Dendritic cell treated with granulocyte-macrophage colony-stimulating factor and Interleukin-4, amounts not matched to agents 40 ng/mL and 50 ng/mL, for 4 days (primary cell): ENCODE measurements around the gene NEU1.

ENCODE experiments used
- H3K27ac Mint-ChIP-seq: one replicate; pipeline ENCODE4 v1.8.0; 2022; ENCODE audit warnings: mild to moderate bottlenecking, mixed read lengths
- H3K27me3 Mint-ChIP-seq: one replicate; pipeline ENCODE4 v1.8.0; 2022; ENCODE audit warnings: mild to moderate bottlenecking, mixed read lengths
- H3K36me3 Mint-ChIP-seq: one replicate; pipeline ENCODE4 v1.8.0; 2022; ENCODE audit warnings: low read depth, mixed read lengths
- H3K4me1 Mint-ChIP-seq: one replicate; pipeline ENCODE4 v1.8.0; 2022; ENCODE audit warnings: low read depth, mixed read lengths
- H3K4me3 Mint-ChIP-seq: one replicate; pipeline ENCODE4 v1.8.0; 2022; ENCODE audit warnings: mild to moderate bottlenecking, moderate library complexity, mixed read lengths
- H3K9me3 Mint-ChIP-seq: one replicate; pipeline ENCODE4 v1.8.0; 2022; ENCODE audit warnings: mixed read lengths
- intact Hi-C: fragments of 100-400 bp; cut with micrococcal nuclease; formaldehyde crosslinking; loops from one replicate; pipeline ENCODE4 v1.15.0; 2022

The NEU1 gene

GRCh38 chr6:31884528-31885035 is 22.0 kb upstream of the NEU1 start:
- H3K4me1 Mint-ChIP-seq: peaks cover 5% of the 10 kb centered on the region

GRCh38 chr6:31883676-31884075 is 21.1 kb upstream of the NEU1 start:
- Mint-ChIP-seq H3K9me3 (no peaks in the 10 kb centered on the region), H3K4me1 (no peaks in the 10 kb centered on the region), H3K27ac (no peak overlapping the region), H3K36me3 (peaks cover 96% of the 10 kb centered on the region), H3K27me3 (no peaks in the 10 kb centered on the region), H3K4me3 (no peak overlapping the region)
- intact Hi-C loops: no loop called here

More at GRCh38 chr6:31884528-31885035, 22.0 kb upstream of the NEU1 start:
- H3K4me3 Mint-ChIP-seq: no peak overlapping the region
- no peaks in the 10 kb centered on the region for H3K9me3 Mint-ChIP-seq
- H3K27ac Mint-ChIP-seq: no peak overlapping the region
- peaks cover 100% of the 10 kb centered on the region for H3K36me3 Mint-ChIP-seq
- intact Hi-C loops: no loop called here
- H3K27me3 Mint-ChIP-seq: no peaks in the 10 kb centered on the region

- Mint-ChIP-seq H3K4me3 (no peak overlapping the region), H3K4me1 (no peaks in the 10 kb centered on the region), H3K9me3 (no peaks in the 10 kb centered on the region), H3K27me3 (no peaks in the 10 kb centered on the region), H3K27ac (no peak overlapping the region), H3K36me3 (peaks cover 82% of the 10 kb centered on the region)
- intact Hi-C loops: no loop called here
These were observed 19.7 kb upstream of the NEU1 start for GRCh38 chr6:31882344-31882743.

- H3K27me3 Mint-ChIP-seq: no peaks in the 10 kb centered on the region
- intact Hi-C loops: no loop called here
- H3K27ac Mint-ChIP-seq: no peak overlapping the region
- no peak overlapping the region for H3K4me3 Mint-ChIP-seq
- no peaks in the 10 kb centered on the region for H3K4me1 Mint-ChIP-seq
- peaks cover 72% of the 10 kb centered on the region for H3K36me3 Mint-ChIP-seq
- H3K9me3 Mint-ChIP-seq: no peaks in the 10 kb centered on the region
These were observed 18.7 kb upstream of the NEU1 start for GRCh38 chr6:31881136-31881859.

GRCh38 chr6:31880616-31881015 is 18.0 kb upstream of the NEU1 start:
- Mint-ChIP-seq H3K36me3 (peaks cover 65% of the 10 kb centered on the region), H3K27ac (no peak overlapping the region), H3K27me3 (no peaks in the 10 kb centered on the region), H3K9me3 (no peaks in the 10 kb centered on the region), H3K4me1 (no peaks in the 10 kb centered on the region), H3K4me3 (no peak overlapping the region)
- intact Hi-C loops: no loop called here

DNA sequence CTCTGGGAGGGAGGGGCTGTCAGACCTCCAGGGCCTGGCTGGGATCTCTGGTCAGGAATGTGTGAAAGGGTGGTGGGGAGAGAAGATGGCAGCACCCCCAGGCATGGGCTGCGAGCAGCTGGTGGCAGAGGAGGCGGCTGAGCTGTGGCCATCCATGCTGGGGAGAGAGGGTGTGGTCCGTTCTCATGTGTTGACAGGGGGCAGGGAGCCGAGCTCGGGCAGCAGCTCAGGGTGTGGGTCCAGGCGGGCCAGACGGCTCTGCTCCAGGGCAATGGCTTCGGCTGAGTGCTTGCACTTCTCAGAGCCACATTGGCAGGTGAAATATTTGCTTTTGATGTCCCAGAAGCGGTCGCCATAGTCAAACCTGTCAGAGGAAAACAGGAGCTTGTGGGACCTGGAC is 17.3 kb upstream of the NEU1 start:
- H3K4me1 Mint-ChIP-seq: peaks cover under 1% of the 10 kb centered on the region
- no peaks in the 10 kb centered on the region for H3K9me3 Mint-ChIP-seq
- H3K27ac Mint-ChIP-seq: peak overlapping the region; percentile 43

GRCh38 chr6:31879143-31879542 is 16.5 kb upstream of the NEU1 start:
- Mint-ChIP-seq H3K4me1 (peaks cover 8% of the 10 kb centered on the region), H3K27ac (peak overlapping the region; percentile 43), H3K9me3 (no peaks in the 10 kb centered on the region), H3K4me3 (no peak overlapping the region), H3K27me3 (peaks cover 5% of the 10 kb centered on the region), H3K36me3 (peaks cover 50% of the 10 kb centered on the region)
- intact Hi-C loops: no loop called here

More for the DNA sequence above, 17.3 kb upstream of the NEU1 start:
- Mint-ChIP-seq H3K27me3 (peaks cover under 1% of the 10 kb centered on the region), H3K36me3 (peaks cover 58% of the 10 kb centered on the region), H3K4me3 (no peak overlapping the region)
- intact Hi-C loops: no loop called here

DNA sequence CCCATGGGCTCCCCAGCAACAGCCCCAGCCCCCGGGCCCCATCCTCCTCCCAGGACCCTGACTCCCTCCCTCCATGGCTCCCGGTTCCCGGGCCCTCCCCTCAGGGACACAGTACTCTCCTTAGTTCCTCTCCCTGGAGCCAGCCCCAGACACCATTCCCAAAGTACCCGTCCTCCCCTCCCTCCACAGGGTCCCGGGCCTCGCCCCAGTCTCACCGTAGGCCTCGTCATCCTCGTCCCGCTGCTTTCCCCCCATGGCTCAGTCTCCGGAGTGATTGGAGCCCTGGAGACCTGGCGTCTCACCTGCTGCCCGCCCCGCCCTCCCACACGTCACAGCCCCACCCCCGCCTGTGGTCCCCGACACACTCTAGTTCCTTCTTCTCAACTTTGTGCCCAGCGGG is 16.1 kb upstream of the NEU1 start, which contains the start of gene SLC44A4:
Gene SLC44A4, minus strand, starts transcription at position 272 of the 400 bp plus-strand sequence. Its CDS starts 17 bp downstream, at position 255.
- Mint-ChIP-seq H3K9me3 (no peaks in the 10 kb centered on the region), H3K27ac (peak within 1 kb of the TSS; percentile 43), H3K27me3 (peaks cover 5% of the 10 kb centered on the region)

DNA sequence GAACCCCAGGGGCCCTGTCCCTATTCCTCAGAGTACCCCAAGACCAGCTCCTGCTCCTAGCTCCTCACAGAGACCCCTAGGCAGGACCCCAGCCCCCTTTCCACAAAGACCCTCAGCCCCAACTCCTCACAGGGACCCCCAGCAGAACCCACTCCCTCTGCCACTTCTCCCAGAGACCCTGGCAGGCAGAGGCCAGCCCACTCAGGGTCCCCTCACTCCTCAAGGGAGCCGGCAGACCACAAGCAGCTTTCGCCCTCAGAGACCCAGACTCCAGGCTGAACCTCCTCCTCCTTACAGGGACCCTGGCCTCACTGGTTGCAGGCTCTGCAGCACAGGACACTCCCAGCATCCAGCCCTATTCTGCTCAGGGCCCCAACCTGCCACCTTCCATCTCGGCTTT is 15.6 kb upstream of the NEU1 start:
- Mint-ChIP-seq H3K27me3 (peaks cover 5% of the 10 kb centered on the region), H3K4me1 (peaks cover 9% of the 10 kb centered on the region), H3K36me3 (peaks cover 41% of the 10 kb centered on the region), H3K27ac (peak overlapping the region; percentile 40), H3K9me3 (no peaks in the 10 kb centered on the region), H3K4me3 (no peak overlapping the region)
- intact Hi-C loops: no loop called here

More for the DNA sequence above, 16.1 kb upstream of the NEU1 start, which contains the start of gene SLC44A4:
- intact Hi-C loops: no loop called here
- peaks cover 46% of the 10 kb centered on the region for H3K36me3 Mint-ChIP-seq
- peaks cover 9% of the 10 kb centered on the region for H3K4me1 Mint-ChIP-seq
- no peak within 1 kb of the TSS for H3K4me3 Mint-ChIP-seq

GRCh38 chr6:31877651-31878161 is 15.1 kb upstream of the NEU1 start:
- H3K36me3 Mint-ChIP-seq: peaks cover 36% of the 10 kb centered on the region
- peaks cover 5% of the 10 kb centered on the region for H3K27me3 Mint-ChIP-seq
- H3K4me1 Mint-ChIP-seq: peaks cover 9% of the 10 kb centered on the region
- no peak overlapping the region for H3K4me3 Mint-ChIP-seq
- intact Hi-C loops: no loop called here
- peak overlapping the region; percentile 40 for H3K27ac Mint-ChIP-seq
- H3K9me3 Mint-ChIP-seq: no peaks in the 10 kb centered on the region

DNA sequence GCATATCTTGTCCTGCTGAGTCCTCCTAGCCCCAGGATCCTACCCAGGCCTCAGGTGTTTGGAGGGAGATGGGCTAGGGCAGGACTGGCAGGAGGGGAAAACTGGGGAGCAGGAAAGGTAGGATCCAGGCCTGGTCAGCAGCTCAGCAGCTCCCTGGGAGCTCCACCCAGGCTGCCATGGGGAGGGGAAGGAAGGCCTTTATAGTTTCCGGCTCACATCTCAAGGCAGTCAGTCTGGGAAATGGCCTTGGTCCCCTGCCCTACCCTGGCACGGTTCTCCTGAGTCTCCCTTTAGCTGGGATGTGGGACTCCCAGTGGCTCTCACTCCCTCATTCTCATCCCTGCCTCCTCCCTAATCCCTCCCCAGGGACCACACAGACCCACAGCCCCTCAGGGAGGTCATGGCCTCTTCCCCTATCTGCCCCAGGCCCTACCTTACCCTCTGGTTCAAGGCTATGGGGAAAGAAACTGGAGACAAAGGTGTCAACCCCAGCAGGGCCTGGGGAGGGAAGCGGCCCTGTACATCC is 14.6 kb upstream of the NEU1 start:
- Mint-ChIP-seq H3K36me3 (peaks cover 31% of the 10 kb centered on the region), H3K4me3 (no peak overlapping the region), H3K27me3 (peaks cover 5% of the 10 kb centered on the region), H3K9me3 (no peaks in the 10 kb centered on the region), H3K4me1 (peaks cover 9% of the 10 kb centered on the region), H3K27ac (no peak overlapping the region)
- intact Hi-C loops: no loop called here

- H3K27me3 Mint-ChIP-seq: peaks cover 9% of the 10 kb centered on the region
- H3K9me3 Mint-ChIP-seq: no peaks in the 10 kb centered on the region
- peaks cover 22% of the 10 kb centered on the region for H3K36me3 Mint-ChIP-seq
- no peak overlapping the region for H3K4me3 Mint-ChIP-seq
- H3K4me1 Mint-ChIP-seq: peaks cover 9% of the 10 kb centered on the region
- intact Hi-C loops: no loop called here
- H3K27ac Mint-ChIP-seq: no peak overlapping the region
These were observed 13.7 kb upstream of the NEU1 start for GRCh38 chr6:31876357-31876756.

GRCh38 chr6:31875877-31876276 is 13.3 kb upstream of the NEU1 start:
- Mint-ChIP-seq H3K9me3 (no peaks in the 10 kb centered on the region), H3K27me3 (peaks cover 11% of the 10 kb centered on the region), H3K27ac (no peak overlapping the region), H3K4me3 (no peak overlapping the region), H3K4me1 (peaks cover 9% of the 10 kb centered on the region), H3K36me3 (peaks cover 18% of the 10 kb centered on the region)
- intact Hi-C loops: no loop called here

- H3K27ac Mint-ChIP-seq: no peak overlapping the region
- peaks cover 13% of the 10 kb centered on the region for H3K27me3 Mint-ChIP-seq
- peaks cover 9% of the 10 kb centered on the region for H3K36me3 Mint-ChIP-seq
- peaks cover 9% of the 10 kb centered on the region for H3K4me1 Mint-ChIP-seq
- intact Hi-C loops: no loop called here
- H3K9me3 Mint-ChIP-seq: no peaks in the 10 kb centered on the region
- H3K4me3 Mint-ChIP-seq: no peak overlapping the region
These were observed 12.4 kb upstream of the NEU1 start for GRCh38 chr6:31874836-31875572.
